ENCODE measurements around the gene USP13.

Gene USP13

DNA sequence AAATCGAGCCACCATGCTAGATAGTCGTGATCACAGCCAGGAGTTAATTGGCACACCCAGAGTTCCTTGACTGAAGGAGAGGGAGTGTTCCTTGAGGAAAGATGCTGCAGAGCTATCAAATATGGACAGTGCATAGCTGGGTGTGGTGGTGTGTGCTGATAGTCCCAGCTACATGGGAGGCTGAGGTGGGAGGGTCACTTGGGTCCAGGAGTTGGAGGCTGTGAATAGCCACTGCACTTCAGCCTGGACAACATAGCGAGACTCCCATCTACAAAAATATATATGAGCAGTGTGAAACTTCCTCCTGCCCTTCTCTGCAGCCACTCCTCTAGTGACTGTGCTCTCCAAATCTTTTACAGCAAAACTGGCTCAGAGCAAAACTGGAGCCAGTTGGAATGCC, 10.0 kb upstream of the USP13 start:
- TF ChIP-seq GATA2 (IDR thresholded peaks at IDR 0.05; ENCODE audit: low read depth, low read length) (no peak), GATA3 (IDR thresholded peaks at IDR 0.05; ENCODE audit: low read depth, low read length) (no peak)

DNA sequence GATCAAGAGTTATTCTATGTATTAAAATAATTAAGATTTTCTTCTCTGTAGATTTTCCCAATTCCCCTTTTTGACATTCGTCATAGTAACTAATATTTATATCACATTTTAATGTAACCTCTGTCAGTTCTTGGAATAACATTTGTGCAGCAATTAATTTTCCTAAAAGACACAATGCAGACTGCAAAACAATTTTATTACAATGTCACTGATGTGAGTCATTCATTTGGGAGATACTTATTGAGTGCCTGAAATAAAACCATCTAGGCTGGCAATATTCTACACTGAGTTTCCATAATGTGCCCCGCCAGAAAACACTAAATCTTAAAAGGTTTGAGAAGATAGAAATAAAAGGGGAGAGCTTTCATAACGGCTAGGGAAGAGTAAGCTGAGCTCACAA, 6.7 kb upstream of the USP13 start:
- TF ChIP-seq GATA3 (IDR thresholded peaks at IDR 0.05; ENCODE audit: low read depth, low read length) (no peak), GATA2 (IDR thresholded peaks at IDR 0.05; ENCODE audit: low read depth, low read length) (no peak)

DNA sequence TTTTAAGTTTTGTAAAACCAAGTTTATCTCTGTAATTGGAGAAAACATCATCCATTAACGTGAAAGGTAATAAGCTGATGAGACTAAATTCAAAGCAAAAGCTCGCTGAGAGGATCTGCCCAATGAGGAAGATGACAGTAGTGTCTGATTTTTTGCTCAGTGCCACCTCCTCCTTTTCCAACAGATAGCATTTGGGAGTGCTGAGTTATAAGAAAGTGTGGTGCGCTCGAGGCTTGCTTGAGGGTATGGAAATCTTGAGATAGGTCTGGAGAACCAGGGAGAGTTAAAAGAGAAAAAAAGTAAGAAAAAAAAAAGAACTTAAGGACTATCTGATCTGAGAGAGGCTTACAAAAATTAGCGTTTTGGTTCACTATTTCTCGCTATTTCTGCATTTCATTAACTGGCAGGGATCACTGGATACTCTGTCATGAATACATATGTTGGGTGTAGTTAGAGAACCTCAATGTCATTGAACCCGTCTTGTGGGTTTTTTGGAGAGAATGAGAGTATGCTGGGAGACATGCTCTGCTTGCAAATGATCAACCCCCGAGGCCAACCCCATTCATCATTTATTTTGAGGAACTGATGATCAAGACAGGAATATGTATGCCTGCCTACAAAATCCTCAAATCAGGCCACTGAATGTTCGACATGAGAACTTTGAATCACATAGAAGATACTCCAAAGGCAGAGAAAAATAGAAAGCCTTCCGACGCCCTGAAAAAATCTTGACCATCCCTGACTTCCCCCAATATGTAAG, 973 bp upstream of the USP13 start:
- no peak for TF ChIP-seq GATA3 (IDR thresholded peaks at IDR 0.05; ENCODE audit: low read depth, low read length)
- no peak for TF ChIP-seq GATA2 (IDR thresholded peaks at IDR 0.05; ENCODE audit: low read depth, low read length)

DNA sequence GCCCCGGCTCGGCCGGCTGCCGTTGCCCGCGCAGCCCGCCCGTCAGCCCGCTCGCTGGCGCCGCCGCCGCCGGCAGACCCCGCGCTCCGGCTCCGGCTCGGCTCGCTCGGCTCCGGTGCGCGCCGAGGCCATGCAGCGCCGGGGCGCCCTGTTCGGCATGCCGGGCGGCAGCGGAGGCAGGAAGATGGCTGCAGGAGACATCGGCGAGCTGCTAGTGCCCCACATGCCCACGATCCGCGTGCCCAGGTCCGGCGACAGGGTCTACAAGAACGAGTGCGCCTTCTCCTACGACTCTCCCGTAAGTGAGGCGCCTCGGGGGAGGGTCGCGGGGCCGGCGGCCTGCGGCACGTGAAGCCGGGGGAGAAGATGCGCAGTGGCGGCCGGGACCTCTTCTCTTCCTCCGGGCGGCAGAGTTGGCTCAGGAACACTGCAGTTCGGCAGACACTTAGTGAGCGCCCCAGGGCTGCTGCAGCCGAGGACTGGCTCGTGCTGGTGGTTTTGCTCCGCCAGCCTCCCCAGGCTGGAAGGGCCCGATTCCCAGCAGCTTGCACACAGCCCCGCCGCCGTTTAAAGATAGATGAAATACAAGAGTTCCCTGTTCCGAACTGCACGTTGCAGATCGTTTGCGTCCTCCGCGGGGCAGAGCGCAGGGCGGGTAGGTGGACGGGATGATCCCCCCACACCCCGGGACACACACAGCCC, 407 bp downstream of the USP13 start:
- TF ChIP-seq GATA3 (IDR thresholded peaks at IDR 0.05; ENCODE audit: low read depth, low read length) (no peak), GATA2 (IDR thresholded peaks at IDR 0.05; ENCODE audit: low read depth, low read length) (peak; percentile 4; the same call in 1 of the 2 replicates)

DNA sequence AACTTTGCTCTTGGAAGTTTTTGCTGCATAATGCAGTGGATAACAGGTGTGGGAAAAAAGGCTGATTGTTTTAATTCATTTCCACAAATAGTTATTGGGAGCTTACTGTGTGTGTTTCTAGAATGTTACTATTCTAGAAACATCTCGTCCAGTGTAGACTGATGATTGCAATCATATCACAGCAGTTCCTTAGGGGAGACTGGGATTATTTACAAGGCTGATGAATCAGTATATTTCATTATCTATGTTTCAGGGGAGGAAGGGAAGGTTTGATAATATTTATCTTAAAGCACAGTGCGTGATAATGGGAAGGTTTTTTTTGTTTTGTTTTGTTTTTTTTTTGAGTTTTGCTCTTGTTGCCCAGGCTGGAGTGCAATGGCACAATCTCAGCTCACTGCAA, 2.4 kb downstream of the USP13 start:
- no peak for TF ChIP-seq GATA3 (IDR thresholded peaks at IDR 0.05; ENCODE audit: low read depth, low read length)
- TF ChIP-seq GATA2 (IDR thresholded peaks at IDR 0.05; ENCODE audit: low read depth, low read length) = no peak

DNA sequence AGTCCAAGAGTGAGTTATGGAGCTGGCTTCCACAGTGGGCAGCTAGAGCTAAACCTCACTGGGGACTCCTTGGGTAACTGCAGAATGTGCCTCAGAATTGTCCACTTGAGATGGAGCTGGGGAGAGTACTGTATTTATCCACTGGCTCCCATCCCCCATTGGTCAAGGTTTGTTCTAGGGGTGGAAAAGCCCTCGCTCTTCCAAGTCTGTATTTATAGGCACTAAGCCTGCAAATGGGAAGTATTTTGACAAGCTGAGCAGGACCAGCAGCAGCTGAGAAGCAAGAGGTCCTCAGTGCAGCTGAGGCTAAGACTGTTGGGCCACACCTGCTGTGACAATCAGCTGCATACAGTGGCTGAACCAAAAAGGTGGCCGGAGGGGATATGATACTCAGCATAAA, 5.8 kb downstream of the USP13 start:
- TF ChIP-seq GATA2 (IDR thresholded peaks at IDR 0.05; ENCODE audit: low read depth, low read length) (no peak), GATA3 (IDR thresholded peaks at IDR 0.05; ENCODE audit: low read depth, low read length) (no peak)

DNA sequence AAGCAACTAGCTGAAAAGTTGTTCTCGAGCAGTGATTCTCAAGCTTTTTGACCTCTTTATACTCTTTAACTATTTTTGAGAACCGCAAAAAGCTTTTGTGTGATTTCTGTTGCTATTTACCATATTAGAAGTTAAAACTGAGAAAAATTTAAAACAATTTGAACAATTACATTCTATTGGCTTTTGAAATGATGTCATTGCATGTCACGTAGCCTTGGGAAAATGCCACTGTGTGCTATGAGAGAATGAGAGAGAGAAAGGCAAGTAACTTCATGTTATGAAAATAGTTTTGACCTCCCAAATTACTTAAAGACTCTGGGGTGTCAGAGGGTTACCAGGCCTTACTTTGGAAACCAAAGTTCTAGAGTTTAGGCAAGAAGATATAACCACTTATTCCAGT, 8.0 kb downstream of the USP13 start:
- no peak for TF ChIP-seq GATA2 (IDR thresholded peaks at IDR 0.05; ENCODE audit: low read depth, low read length)
- no peak for TF ChIP-seq GATA3 (IDR thresholded peaks at IDR 0.05; ENCODE audit: low read depth, low read length)

DNA sequence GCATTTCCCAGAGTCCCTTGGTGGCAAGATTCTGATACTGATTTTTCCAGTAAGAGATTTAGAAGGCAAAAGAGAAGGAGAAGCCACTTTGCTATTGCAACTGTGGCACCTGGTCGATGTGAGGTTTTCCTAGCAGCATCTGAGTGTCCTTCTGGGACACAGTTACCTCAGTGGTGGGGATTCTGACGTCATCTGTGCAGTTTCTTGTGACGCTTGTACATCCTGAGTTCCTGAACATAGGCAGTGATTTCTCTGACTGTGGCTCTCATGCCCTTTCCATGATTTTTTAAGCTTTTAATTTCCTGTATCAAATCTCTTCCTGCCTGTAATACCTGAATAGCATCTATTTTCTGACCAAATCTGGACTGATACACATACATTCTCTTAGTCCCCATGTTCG, 8.9 kb downstream of the USP13 start:
- TF ChIP-seq GATA3 (IDR thresholded peaks at IDR 0.05; ENCODE audit: low read depth, low read length) = no peak
- TF ChIP-seq GATA2 (IDR thresholded peaks at IDR 0.05; ENCODE audit: low read depth, low read length) = no peak

DNA sequence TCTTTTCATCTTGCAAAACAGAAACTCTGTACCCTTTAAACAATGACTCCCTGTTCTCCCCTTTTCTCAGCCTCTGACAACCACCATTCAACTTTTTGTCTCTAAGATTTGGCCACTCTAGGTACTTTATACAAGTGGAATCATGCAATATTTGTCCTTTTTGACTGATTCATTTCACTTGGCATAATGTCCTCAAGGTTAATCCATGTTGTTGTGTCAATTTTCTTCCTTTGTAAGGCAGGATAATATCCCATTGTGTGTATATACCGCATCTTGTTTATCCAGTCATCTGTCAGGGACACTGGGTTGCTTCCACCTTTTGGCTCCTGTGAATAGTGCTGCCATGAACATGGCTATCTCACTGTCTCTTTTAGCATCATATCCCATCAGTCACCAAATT, 10.3 kb downstream of the USP13 start:
- TF ChIP-seq GATA3 (IDR thresholded peaks at IDR 0.05; ENCODE audit: low read depth, low read length) (no peak), GATA2 (IDR thresholded peaks at IDR 0.05; ENCODE audit: low read depth, low read length) (no peak)

DNA sequence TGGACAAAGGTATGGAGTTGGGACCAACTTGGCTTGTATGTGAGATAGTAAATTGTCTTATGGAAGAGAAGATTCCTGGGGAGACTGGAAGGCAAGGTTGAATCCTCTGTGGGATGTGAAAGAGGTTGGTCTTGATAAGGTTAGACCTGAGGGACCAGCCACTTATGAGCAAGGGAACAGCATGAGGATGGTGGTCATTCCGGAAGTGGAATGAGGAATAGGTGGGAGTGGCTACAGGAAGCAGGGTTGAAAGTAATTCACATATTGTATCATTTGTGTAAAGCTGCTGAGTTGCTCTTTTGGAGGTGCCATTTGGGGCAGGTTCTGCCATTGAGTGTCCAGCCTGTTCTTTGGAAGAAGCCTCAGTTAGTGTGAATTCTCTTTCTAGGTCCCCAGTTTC, 13.2 kb downstream of the USP13 start:
- TF ChIP-seq GATA2 (IDR thresholded peaks at IDR 0.05; ENCODE audit: low read depth, low read length) (no peak), GATA3 (IDR thresholded peaks at IDR 0.05; ENCODE audit: low read depth, low read length) (no peak)

DNA sequence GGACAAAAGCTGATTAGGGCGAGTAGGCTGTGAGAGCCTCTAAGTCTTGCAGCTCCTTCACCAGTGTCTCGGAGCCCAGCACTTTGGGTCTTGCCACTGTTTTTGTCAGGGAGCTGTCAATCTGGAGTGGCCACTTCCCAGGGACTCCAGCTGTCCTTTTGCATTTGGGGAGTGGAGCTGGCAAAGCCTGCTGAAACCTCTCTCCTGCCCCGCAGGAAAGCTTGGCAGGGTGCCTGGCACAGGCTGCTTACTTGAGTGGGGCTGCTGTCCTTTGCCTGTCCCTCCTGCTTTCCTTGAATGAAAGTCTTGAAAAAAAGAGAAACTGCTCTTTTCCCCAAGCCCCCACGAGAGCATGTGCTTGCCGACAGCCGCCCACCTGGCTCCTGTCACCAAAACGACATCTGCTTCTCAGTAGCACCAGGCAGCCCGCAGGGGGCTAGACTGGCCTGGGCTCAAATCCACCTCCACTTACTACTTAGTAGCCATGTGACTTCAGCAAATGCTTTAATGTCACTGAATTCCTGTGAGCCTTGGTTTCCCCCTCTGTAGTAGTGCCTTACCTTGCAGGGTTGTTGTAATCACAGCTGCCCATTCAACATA, 13.7 kb downstream of the USP13 start:
- TF ChIP-seq GATA2 (IDR thresholded peaks at IDR 0.05; ENCODE audit: low read depth, low read length) = no peak
- TF ChIP-seq GATA3 (IDR thresholded peaks at IDR 0.05; ENCODE audit: low read depth, low read length) = no peak

DNA sequence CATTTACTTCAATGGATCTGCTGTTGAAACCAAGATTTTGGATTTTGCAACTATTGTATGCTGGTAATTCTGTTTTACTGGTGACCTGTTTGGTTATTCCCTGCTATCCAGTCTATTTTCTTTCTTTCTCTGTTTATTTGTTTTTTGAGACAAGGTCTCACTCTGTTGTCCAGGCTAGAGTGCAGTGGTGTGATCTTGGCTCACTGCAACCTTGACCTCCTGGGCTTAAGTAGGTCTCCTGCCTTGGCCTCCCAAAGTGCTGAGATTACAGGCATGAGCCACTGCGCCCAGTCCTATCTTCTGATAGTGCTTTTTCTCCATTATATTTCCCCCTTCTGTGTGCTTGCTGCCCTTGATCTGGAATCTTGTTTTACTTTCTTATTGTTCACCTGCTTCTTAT, 15.6 kb downstream of the USP13 start:
- TF ChIP-seq GATA3 (IDR thresholded peaks at IDR 0.05; ENCODE audit: low read depth, low read length) (no peak), GATA2 (IDR thresholded peaks at IDR 0.05; ENCODE audit: low read depth, low read length) (no peak)

DNA sequence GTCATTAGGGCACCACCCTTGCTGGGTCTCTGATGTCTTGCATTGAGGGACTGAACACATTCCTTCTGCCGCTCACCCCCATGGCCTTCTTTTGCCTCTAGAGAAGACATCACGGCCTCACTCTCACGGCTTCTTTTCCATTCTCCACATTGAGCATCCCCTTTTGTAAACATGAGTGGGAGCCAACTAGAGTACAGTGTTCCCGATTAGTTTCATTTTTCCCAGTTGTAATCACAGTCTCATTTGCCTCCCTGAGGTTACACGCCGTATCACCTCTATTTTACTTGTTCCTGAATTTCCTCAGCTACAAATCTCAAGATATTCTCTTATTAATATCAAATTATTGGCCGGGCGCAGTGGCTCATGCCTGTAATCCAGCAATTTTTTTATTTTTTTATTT, 17.5 kb downstream of the USP13 start:
- no peak for TF ChIP-seq GATA2 (IDR thresholded peaks at IDR 0.05; ENCODE audit: low read depth, low read length)
- no peak for TF ChIP-seq GATA3 (IDR thresholded peaks at IDR 0.05; ENCODE audit: low read depth, low read length)

DNA sequence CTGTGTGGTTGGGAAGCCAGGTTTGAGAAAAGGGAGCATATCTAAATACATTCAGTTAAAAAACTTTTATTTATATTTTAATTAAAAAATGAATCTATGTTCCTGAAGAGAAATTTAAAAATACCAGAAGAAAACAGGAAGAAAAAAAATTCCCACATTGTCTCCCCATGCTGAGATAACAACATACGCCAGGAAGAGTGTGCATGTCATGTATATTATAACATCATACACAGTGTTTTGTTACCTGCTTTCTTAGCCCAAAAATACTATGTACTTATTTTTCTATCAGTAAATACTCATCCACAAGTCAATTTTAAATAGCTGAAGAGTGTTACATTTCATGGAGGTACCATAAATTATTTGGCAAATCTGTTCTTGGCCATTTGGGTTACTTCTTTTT, 18.5 kb downstream of the USP13 start:
- TF ChIP-seq GATA2 (IDR thresholded peaks at IDR 0.05; ENCODE audit: low read depth, low read length) = no peak
- no peak for TF ChIP-seq GATA3 (IDR thresholded peaks at IDR 0.05; ENCODE audit: low read depth, low read length)

DNA sequence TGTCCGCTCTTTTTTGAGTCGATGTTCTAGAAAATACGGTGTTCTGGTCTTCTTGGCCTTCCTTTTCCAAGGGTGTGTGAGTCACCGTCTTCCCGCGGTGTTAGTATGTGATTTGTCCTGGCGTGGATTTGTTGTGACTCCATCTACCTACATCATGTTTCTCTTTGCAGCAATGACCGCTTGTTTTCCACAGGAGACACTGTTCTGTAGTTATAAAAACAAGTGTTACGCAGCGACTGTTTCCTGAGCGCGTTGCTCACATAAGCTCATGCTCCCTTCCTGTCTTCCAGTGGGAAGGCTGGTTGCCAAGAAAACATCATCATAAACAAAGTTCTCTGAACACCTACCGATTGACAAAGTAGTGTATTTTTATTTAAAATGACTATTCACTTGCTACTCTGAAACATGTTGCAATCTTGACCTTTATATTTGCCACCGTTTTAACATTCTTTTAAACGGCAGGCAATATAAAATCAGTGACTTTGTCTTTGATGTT, 19.0 kb downstream of the USP13 start:
- TF ChIP-seq GATA3 (IDR thresholded peaks at IDR 0.05; ENCODE audit: low read depth, low read length) (no peak), GATA2 (IDR thresholded peaks at IDR 0.05; ENCODE audit: low read depth, low read length) (no peak)

Data from SH-SY5Y (cell line).